Activated CD4-positive, alpha-beta T cell treated with anti-CD3 and anti-CD28 coated beads, Interleukin-2, amount 10 ng/mL, durations not matched to agents 7 days and 5 days (primary cell): ENCODE measurements around the gene DNAL1. TPM values are rescaled to one million over a fixed set of nuclear protein-coding genes. Genes with fewer than 3 reads are reported as not detected.

ENCODE experiments used
- CTCF ChIA-PET: fragments of 350-600 bp; sonication (Branson Sonifier 250); formaldehyde crosslinking; loops from one replicate; lab custom pipeline; 2021; ENCODE audit warnings: antibody characterized with exemption; lab: Charles Lee
- POLR2A ChIA-PET: fragments of 350-600 bp; sonication (Branson Sonifier 250); formaldehyde crosslinking; loops from one replicate; lab custom pipeline; 2021; ENCODE audit warnings: antibody characterized with exemption; lab: Charles Lee
- DNase-seq: peaks from one replicate; pipeline ENCODE4 v3.0.0-alpha.2; 2020
- H3K27ac Mint-ChIP-seq: one replicate; pipeline ENCODE4 v1.8.0; 2021; ENCODE audit warnings: mild to moderate bottlenecking, moderate library complexity, mixed read lengths
- H3K27me3 Mint-ChIP-seq: one replicate; pipeline ENCODE4 v1.8.0; 2021; ENCODE audit warnings: mixed read lengths
- H3K36me3 Mint-ChIP-seq: one replicate; pipeline ENCODE4 v1.8.0; 2021; ENCODE audit warnings: low read depth, mixed read lengths
- H3K4me1 Mint-ChIP-seq: one replicate; pipeline ENCODE4 v1.8.0; 2021; ENCODE audit warnings: mixed read lengths
- H3K4me3 Mint-ChIP-seq: one replicate; pipeline ENCODE4 v1.8.0; 2021; ENCODE audit warnings: mild to moderate bottlenecking, moderate library complexity, mixed read lengths
- H3K9me3 Mint-ChIP-seq: one replicate; pipeline ENCODE4 v1.8.0; 2021; ENCODE audit warnings: mixed read lengths
- total RNA-seq, 2 experiments: library from RNA; stranded (reverse); gene quantifications; one replicate each; pipeline ENCODE4 v1.2.3, GENCODE V29; 2021

DNAL1 gene
- total RNA-seq, 2 experiments from 2014 or later, result 5.0 to 7.7 TPM

DNA sequence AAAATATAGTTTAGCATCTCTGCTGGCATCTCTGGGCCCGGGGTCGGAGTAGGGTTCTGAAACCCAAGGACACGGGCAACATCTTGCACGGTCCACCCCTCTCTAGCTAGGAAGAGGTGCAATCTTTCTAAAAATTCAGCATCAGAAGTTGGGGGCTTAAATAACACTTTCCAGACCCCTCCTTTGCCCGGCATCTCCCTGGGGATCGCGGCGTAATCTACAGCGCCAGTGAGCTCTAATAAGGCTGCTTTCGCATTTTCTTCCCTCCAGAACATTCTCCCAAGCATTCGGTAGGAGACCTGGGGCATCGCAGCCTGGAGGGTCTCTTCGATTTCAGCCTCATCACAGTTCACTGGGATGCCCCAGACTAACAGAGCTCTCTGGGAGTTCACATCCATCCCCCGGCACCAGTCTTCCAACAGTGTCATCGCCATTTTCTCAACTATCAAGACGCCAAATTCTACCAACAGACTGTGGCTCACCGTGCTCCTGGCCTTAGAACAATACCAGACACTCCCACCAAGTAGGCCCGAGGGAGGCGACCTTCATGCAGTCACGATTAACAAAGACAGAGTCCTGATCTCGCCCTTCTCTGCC, 68.5 kb downstream of the DNAL1 start:
- POLR2A ChIA-PET, result no interaction called here
- Mint-ChIP-seq H3K27ac (peak overlapping the region; percentile 92), H3K36me3 (peaks cover 29% of the 10 kb centered on the region), H3K4me3 (peak overlapping the region; percentile 87), H3K9me3 (no peaks in the 10 kb centered on the region), H3K4me1 (peaks cover 21% of the 10 kb centered on the region), H3K27me3 (no peaks in the 10 kb centered on the region)
- DNase-seq, result no peak
- CTCF ChIA-PET, result interaction anchor here (0.6 to 2.4 kb wide), 4 partner anchors 10 to 58 kb away, joined by 3 to 9 read pairs (median 4); a partner anchor contains a TSS

DNA sequence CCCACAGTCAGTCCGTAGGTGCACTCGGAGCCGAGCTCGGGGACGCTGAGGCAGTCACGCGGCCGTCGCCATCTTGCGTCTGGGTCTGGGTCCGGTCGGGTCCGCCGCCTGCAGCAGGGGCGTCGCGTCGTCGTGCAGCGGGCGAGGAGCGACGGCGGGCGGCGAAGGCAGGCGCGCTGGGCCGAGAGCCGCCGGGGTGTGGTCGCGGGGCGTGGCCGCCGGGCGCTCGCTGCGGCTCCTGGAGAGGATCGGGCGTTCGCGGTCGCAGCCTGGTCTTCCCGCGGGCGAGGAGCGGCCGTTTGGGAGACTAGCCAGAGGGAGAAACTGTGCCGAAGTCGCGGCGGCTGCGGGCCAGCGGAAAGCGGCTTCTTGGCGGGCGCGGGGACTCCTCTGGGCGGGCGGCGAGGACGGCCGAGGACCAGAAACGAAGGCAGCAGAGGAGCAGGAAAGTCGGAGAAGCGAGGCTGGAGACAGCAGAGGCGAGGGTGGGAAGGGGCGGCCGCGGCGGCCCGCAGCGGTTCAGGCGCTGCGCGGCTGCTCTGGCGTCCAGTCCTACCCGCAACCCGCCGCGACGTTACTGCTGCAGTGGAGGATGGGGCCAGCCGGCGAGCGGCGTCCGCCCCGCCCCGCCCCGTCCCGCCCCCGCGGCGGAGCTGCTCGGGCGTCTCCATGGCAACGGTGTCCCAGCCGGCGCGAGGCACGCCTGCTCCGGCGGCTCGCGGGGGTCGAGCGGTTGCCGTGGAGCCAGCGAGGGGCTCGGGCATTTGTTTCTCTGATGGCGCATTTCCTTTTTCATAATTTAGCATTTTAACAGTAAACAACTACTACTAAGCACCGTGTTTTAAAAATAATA, 69.2 kb downstream of the DNAL1 start, which contains the start of gene PNMA1:
Gene PNMA1, minus strand, starts transcription at position 582 of the 853 bp plus-strand sequence. CDS start 745 bp downstream, outside the sequence.
- H3K4me1 Mint-ChIP-seq, result peaks cover 21% of the 10 kb centered on the region
- CTCF ChIA-PET, result interaction anchor here (1.2 to 2.4 kb wide), 2 partner anchors 10 to 15 kb away, joined by 4 to 9 read pairs; no protein-coding TSS in a partner anchor
- DNase-seq, result peak; percentile 87
- H3K9me3 Mint-ChIP-seq, result no peaks in the 10 kb centered on the region
- no peaks in the 10 kb centered on the region for H3K27me3 Mint-ChIP-seq
- peak within 1 kb of the TSS; percentile 87 for H3K4me3 Mint-ChIP-seq
- H3K36me3 Mint-ChIP-seq, result peaks cover 31% of the 10 kb centered on the region
- POLR2A ChIA-PET, result no interaction called here
- H3K27ac Mint-ChIP-seq, result peak within 1 kb of the TSS; percentile 92

DNA sequence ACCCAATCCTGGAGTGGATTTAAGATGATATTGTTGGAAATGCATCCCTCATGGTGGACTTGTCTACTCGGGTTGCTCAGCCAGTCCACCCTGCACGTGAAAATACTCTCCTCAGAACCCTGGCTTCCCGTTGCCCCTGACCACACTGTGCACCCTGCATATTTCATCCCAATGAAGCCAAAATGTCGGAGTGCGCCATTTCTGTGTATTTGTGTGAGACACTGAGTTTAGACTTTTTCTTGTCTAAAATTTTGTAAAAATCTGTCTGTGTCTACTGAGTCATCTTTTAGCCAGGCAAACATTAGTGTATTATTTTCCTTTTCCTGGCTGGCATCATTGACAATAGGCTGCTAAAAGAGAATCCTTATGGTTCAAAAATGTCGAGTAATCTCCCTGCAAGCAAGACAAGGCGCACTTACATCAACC, 69.9 kb downstream of the DNAL1 start:
- POLR2A ChIA-PET, result no interaction called here
- Mint-ChIP-seq H3K27me3 (no peaks in the 10 kb centered on the region), H3K9me3 (no peaks in the 10 kb centered on the region), H3K27ac (peak overlapping the region; percentile 83), H3K36me3 (peaks cover 36% of the 10 kb centered on the region), H3K4me3 (peak overlapping the region; percentile 61), H3K4me1 (peaks cover 21% of the 10 kb centered on the region)
- no peak for DNase-seq
- CTCF ChIA-PET, result no interaction called here

DNA sequence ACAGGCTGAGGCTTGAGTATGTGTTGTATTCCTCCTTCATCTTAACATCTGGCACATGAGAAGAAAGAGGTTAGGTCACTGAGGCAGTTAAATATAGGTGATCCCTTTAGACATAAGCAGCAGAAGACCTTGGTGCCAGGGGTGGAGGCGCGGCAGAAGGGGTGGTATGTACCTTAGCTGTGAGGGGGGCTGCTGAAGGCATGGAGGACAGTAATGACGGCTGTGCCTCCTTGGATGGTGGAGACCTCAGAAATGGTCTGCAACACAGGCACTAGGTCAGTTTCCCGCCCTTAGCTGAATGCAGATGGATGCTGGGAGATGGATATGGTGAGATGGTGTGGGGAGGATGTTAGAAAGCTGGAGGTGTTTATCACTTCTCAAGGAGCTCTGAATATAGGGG, 70.9 kb downstream of the DNAL1 start:
- Mint-ChIP-seq H3K4me1 (peaks cover 16% of the 10 kb centered on the region), H3K27ac (no peak overlapping the region), H3K4me3 (no peak overlapping the region), H3K36me3 (peaks cover 38% of the 10 kb centered on the region), H3K27me3 (no peaks in the 10 kb centered on the region), H3K9me3 (no peaks in the 10 kb centered on the region)
- no peak for DNase-seq
- ChIA-PET POLR2A (interaction anchor here (1.1 kb wide), 1 partner anchor 43 kb away, joined by 4 read pairs; no protein-coding TSS in a partner anchor), CTCF (interaction anchor here (3.5 kb wide), 1 partner anchor 12 kb away, joined by 17 read pairs; no protein-coding TSS in a partner anchor)

DNA sequence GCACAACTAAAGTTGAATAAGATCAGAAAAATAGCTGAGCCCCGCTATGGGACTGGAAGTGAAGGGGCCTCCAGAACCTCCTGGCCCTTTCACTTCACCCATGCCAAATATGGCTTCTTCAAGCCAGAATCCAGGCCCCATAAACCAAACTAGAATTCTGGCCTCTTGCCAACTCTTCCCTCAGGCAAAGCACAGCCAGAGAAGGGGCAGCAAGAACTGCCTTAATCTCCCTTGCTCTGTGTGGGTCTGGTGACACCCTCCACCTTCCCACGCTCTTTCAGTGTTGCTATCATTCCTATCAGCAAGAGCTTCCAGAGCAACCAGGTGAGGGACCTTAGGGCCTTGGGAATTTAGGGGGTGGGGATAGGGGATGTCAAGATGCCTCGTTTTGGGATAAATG, 72.5 kb downstream of the DNAL1 start:
- peaks cover 53% of the 10 kb centered on the region for H3K36me3 Mint-ChIP-seq
- no peak overlapping the region for H3K27ac Mint-ChIP-seq
- peaks cover 12% of the 10 kb centered on the region for H3K4me1 Mint-ChIP-seq
- ChIA-PET CTCF (interaction anchor here (1.0 to 3.5 kb wide), 6 partner anchors 8 to 164 kb away, joined by 3 to 17 read pairs (median 5); no protein-coding TSS in a partner anchor), POLR2A (no interaction called here)
- H3K4me3 Mint-ChIP-seq, result no peak overlapping the region
- no peaks in the 10 kb centered on the region for H3K9me3 Mint-ChIP-seq
- H3K27me3 Mint-ChIP-seq, result no peaks in the 10 kb centered on the region
- DNase-seq, result no peak

DNA sequence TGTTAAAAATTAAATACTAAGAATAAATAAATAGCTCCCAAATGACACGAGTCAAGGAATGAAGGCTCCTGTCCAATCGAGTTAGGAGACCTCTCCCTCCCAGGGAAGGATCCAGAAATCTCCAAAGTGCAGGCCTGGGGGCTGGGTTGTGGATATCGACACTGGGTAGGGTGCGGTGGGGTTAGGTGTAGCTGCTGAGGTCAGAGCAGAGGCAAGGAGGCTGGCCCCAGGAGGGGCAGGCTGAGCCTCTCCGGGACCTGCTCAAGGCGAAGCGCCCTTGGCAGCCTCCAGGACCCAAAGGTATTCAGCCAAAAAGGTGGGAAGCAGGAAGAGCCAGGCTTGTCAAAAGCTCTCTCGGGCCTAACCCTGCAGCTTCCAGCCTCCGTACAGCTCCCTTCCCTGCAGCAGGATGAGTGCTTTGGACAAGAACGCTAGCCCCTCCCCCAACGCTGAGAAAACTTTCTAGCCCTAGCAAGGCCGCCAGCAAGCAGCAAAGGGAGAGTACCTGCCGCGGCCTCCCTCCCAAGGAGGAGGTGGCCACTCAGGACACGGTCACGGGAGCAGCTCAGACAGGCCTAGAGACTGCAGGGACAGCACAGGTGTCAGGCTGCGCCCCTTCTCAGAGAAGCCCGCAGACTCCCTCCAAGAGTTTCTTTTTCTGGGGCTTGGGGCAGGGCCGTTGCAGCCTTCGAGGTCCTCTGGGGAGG, 73.1 kb downstream of the DNAL1 start:
- ChIA-PET POLR2A (interaction anchor here (0.6 kb wide), 1 partner anchor 149 kb away, joined by 5 read pairs; the partner anchor contains the start of gene ACOT2), CTCF (interaction anchor here (0.8 to 3.5 kb wide), 6 partner anchors 7 to 210 kb away, joined by 3 to 17 read pairs (median 5); no protein-coding TSS in a partner anchor)
- peaks cover 57% of the 10 kb centered on the region for H3K36me3 Mint-ChIP-seq

DNA sequence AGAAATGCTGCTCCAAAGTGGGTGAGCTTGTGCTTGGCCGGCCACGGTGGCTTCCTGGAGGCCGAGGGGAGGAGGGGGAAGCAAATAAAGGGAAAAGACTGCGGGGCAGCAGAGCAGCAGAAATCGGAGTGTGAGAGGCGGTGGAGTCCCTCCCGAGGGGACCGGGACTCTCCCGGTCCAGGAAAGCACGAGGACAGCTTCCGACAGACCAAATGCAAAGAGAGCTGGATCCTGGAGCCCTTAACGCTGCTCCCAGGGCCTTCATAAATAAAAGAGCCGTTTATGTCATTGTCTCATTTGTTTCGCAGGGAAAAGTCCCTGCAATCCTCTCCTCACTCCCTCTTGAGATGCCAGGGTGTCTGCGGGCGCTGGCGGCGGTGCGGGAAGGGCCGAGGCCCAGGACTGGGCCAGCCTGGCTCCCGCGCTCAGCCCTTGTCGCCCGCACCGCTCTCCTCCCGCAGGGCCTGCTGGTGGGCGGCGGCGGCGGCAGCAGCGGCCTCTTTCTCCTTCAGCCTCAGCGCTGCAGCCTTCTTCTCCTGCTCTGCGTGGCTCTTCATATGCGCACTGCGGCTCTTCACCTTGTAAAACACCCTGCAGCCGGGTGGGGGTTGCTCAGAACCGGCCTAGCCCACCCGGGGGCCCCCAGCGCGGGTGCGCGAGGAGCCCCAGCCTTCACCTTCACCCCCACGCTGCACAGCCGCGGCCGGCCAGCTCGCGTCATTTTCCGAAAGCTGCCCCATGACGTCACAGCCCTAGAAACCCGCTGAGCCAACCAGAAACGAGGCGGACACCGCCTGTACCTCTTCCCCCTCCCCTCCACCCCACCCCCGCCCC, 73.8 kb downstream of the DNAL1 start:
- Mint-ChIP-seq H3K4me1 (peaks cover 8% of the 10 kb centered on the region), H3K9me3 (no peaks in the 10 kb centered on the region), H3K36me3 (peaks cover 57% of the 10 kb centered on the region), H3K4me3 (no peak overlapping the region), H3K27me3 (no peaks in the 10 kb centered on the region), H3K27ac (no peak overlapping the region)
- ChIA-PET CTCF (interaction anchor here (0.8 to 3.5 kb wide), 5 partner anchors 9 to 209 kb away, joined by 3 to 17 read pairs (median 4); no protein-coding TSS in a partner anchor), POLR2A (interaction anchor here (0.6 kb wide), 1 partner anchor 150 kb away, joined by 5 read pairs; the partner anchor contains the start of gene ACOT2)
- DNase-seq, result no peak

More for the DNA sequence above, 73.1 kb downstream of the DNAL1 start:
- peaks cover 7% of the 10 kb centered on the region for H3K4me1 Mint-ChIP-seq
- no peaks in the 10 kb centered on the region for H3K27me3 Mint-ChIP-seq
- no peak for DNase-seq
- no peak overlapping the region for H3K4me3 Mint-ChIP-seq
- H3K27ac Mint-ChIP-seq, result no peak overlapping the region
- no peaks in the 10 kb centered on the region for H3K9me3 Mint-ChIP-seq

DNA sequence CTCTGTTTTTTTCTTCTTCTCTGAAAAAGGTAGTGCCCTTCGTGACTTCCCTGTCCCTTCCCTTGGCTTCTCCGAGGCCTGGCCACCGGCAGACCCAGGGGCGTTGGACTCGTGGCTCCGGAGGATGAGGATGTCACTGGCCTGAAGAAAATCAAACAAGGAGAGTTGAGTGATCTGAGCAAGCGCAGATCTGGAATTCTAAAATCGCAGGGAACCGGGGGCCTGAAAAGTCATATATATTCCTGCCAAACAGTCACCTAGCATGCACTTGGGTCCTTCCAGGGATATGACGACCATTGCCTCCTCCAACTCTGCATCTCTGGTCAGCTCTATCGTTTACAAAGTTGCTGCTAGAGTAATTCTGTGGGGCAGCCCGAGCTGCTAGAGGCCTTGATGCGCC, 74.6 kb downstream of the DNAL1 start:
- no peak for DNase-seq
- Mint-ChIP-seq H3K27me3 (no peaks in the 10 kb centered on the region), H3K9me3 (no peaks in the 10 kb centered on the region), H3K4me1 (peaks cover 10% of the 10 kb centered on the region), H3K27ac (no peak overlapping the region), H3K4me3 (no peak overlapping the region), H3K36me3 (peaks cover 63% of the 10 kb centered on the region)
- ChIA-PET CTCF (interaction anchor here (0.9 to 1.3 kb wide), 2 partner anchors 8 to 10 kb away, joined by 3 to 4 read pairs; no protein-coding TSS in a partner anchor), POLR2A (interaction anchor here (0.9 kb wide), 1 partner anchor 53 kb away, joined by 4 read pairs; no protein-coding TSS in a partner anchor)

DNA sequence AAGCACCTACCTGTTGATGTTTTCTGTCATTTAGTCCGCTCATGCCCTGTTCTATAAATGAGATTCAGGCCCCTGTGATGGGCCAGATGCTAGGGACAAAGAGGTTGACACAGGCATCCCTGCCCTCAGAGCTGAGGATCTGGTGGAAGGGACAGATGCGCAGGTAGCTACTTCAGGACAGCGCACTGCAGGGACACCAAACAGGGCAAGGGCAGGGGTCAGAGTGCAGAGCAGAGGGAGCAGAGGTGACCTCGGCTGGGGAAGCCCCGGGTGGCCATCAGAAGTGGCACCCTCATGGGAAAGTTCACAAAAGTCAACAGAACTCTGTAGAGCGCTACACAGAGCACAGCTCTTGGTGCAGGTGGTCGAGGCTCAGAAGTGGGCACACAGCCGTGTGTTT, 75.0 kb downstream of the DNAL1 start:
- H3K4me3 Mint-ChIP-seq, result no peak overlapping the region

DNA sequence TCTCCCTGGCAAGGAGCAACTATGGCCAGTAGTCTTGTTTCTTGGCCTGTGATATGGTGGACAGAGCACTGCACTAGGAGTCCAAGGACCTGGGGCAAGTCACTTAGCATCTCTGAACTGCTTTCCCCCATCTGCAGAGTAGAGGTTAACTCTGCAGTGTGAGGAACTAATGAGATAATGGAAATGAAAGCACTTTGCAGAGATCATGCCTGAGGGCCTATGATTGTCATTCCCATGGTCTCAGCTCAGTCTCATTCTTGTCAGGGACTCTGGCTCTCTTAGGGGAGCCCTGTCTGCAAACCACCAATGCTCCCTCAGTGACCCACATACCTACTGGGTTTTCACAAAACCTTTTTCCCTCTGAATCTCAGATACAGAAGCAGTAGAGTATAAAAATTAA, 75.8 kb downstream of the DNAL1 start:
- H3K4me1 Mint-ChIP-seq, result peaks cover 5% of the 10 kb centered on the region
- no peak for DNase-seq
- H3K4me3 Mint-ChIP-seq, result no peak overlapping the region
- CTCF ChIA-PET, result interaction anchor here (0.6 kb wide), 1 partner anchor 166 kb away, joined by 3 read pairs; no protein-coding TSS in a partner anchor
- no peaks in the 10 kb centered on the region for H3K27me3 Mint-ChIP-seq
- POLR2A ChIA-PET, result no interaction called here
- H3K36me3 Mint-ChIP-seq, result peaks cover 73% of the 10 kb centered on the region
- no peaks in the 10 kb centered on the region for H3K9me3 Mint-ChIP-seq
- H3K27ac Mint-ChIP-seq, result peak overlapping the region; percentile 6

More for the DNA sequence above, 75.0 kb downstream of the DNAL1 start:
- ChIA-PET CTCF (interaction anchor here (0.9 to 1.3 kb wide), 2 partner anchors 8 to 9 kb away, joined by 3 to 4 read pairs; no protein-coding TSS in a partner anchor), POLR2A (interaction anchor here (0.9 kb wide), 1 partner anchor 52 kb away, joined by 4 read pairs; no protein-coding TSS in a partner anchor)
- H3K27me3 Mint-ChIP-seq, result no peaks in the 10 kb centered on the region
- H3K4me1 Mint-ChIP-seq, result peaks cover 7% of the 10 kb centered on the region
- no peak overlapping the region for H3K27ac Mint-ChIP-seq
- peaks cover 66% of the 10 kb centered on the region for H3K36me3 Mint-ChIP-seq
- no peaks in the 10 kb centered on the region for H3K9me3 Mint-ChIP-seq
- DNase-seq, result no peak

DNA sequence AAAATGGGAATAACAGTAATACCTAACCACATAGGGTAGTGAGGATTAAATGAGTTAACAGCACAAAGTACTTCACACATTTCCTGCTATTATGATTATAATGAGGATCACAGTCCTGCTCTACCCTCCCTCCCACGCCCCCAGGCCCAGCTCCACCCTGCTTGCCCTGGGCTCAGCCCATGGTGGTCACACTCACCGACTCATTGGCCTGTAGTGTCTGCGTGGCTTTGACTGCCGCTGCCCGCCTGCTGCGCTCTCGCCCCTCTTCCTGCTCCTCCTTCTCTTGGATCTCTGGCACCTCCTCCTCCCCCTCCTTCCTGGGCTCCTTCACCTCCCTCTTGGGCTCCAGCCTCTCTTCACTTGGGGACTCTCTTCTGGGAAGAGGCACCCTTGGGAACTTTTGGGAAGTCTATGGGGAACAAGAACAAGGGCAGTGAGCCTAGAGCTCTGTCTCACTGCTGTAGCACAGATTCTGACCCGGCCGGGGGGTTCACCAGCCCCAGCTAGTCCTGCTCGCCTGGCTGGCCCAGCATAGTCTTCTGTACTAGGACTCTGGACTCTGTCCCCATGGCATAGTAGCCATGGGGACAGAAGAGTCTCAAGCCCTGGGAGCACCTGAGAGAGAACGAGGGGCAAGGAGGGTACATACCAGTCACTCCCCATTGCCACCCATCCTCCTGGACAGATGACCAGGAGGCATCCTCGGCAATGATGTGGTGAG, 76.5 kb downstream of the DNAL1 start:
- Mint-ChIP-seq H3K27me3 (no peaks in the 10 kb centered on the region), H3K4me3 (no peak overlapping the region), H3K27ac (peak overlapping the region; percentile 41), H3K9me3 (no peaks in the 10 kb centered on the region), H3K36me3 (peaks cover 73% of the 10 kb centered on the region), H3K4me1 (peaks cover 9% of the 10 kb centered on the region)
- POLR2A ChIA-PET, result no interaction called here
- no peak for DNase-seq
- CTCF ChIA-PET, result interaction anchor here (0.8 to 0.9 kb wide), 2 partner anchors 13 to 63 kb away, joined by 3 read pairs; no protein-coding TSS in a partner anchor
